Upper lobe of right lung (tissue), 1 donor: ENCODE results near the gene ANTXR2. TPM values are rescaled to one million over a fixed set of nuclear protein-coding genes. Genes with fewer than 3 reads are reported as not detected.

Experiments
- ATAC-seq: fragments of 200-7000 bp; cut with Tn5 transposase; one replicate; pipeline ENCODE4 v1.9.1; 2020; ENCODE audit warnings: mild to moderate bottlenecking, moderate library complexity
- DNase-seq: peaks from one replicate; pipeline ENCODE4 v3.0.0-alpha.2; 2020
- H3K27ac ChIP-seq: fragments of 200-600 bp; one replicate; pipeline ENCODE4 v1.8.0; 2022
- H3K27me3 ChIP-seq: fragments of 200-600 bp; one replicate; pipeline ENCODE4 v1.8.0; 2022; ENCODE audit warnings: mild to moderate bottlenecking
- H3K36me3 ChIP-seq: fragments of 200-600 bp; one replicate; pipeline ENCODE4 v1.8.0; 2022
- H3K4me1 ChIP-seq: fragments of 200-600 bp; one replicate; pipeline ENCODE4 v1.8.0; 2022
- H3K4me3 ChIP-seq: fragments of 200-600 bp; one replicate; pipeline ENCODE4 v1.8.0; 2022; ENCODE audit warnings: mild to moderate bottlenecking
- H3K9me3 ChIP-seq: fragments of 200-600 bp; one replicate; pipeline ENCODE4 v1.8.0; 2022
- CTCF ChIP-seq: fragments of 200-600 bp; IDR thresholded peaks from one replicate; pipeline ENCODE4 v1.8.0; 2022; ENCODE audit warnings: antibody characterized with exemption
- intact Hi-C: fragments of 100-400 bp; cut with DNase I; formaldehyde crosslinking; loops from one replicate; pipeline ENCODE4 v1.11.0; 2022
- total RNA-seq: library from RNA; stranded (reverse); fragmentation: NEBNext Ultra II Directional; extraction: Animal tissue kit (Norgen Biotek cat#: 25700); gene quantifications from one replicate; pipeline ENCODE4 v1.2.1, GENCODE V29; 2021
- donor health status: DM: no; HTN: yes; CAD: no; lungs with severe emphysema.

Gene ANTXR2
- total RNA-seq, 1 donor from 2014 or later, result 67.4 TPM

GRCh38 chr4:80113615-80114014 lies 40.6 kb upstream of the ANTXR2 start:
- Histone ChIP-seq H3K4me3 (no peak overlapping the region), H3K36me3 (no peaks in the 10 kb centered on the region), H3K9me3 (no peaks in the 10 kb centered on the region), H3K4me1 (no peaks in the 10 kb centered on the region), H3K27me3 (no peaks in the 10 kb centered on the region), H3K27ac (no peak overlapping the region)
- intact Hi-C loops, result no loop called here
- DNase-seq (no peak), ATAC-seq (no peak)
- TF ChIP-seq CTCF, result no peak

DNA sequence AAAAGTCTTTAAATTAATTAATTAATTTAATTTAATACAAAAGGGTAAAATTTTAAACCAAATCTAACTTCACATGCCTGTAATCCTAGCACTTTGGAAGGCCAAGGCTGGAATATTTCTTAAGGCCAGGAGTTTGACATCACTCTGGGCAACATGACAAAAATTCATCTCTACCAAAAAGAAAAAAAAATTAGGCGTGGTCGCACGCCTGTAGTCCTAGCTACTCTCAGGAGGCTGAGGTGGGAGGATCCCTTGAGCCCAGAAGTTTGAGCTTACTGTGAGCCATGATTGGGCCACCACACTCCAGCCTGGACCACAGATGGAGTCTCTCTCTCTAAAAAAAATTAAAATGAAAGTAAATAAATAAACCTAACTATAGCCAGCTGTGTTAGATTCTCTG lies 39.2 kb upstream of the ANTXR2 start:
- Histone ChIP-seq H3K4me3 (no peak overlapping the region), H3K4me1 (no peaks in the 10 kb centered on the region), H3K9me3 (no peaks in the 10 kb centered on the region), H3K27me3 (no peaks in the 10 kb centered on the region), H3K27ac (no peak overlapping the region), H3K36me3 (no peaks in the 10 kb centered on the region)
- DNase-seq (no peak), ATAC-seq (no peak)
- intact Hi-C loops, result no loop called here
- no peak for TF ChIP-seq CTCF

DNA sequence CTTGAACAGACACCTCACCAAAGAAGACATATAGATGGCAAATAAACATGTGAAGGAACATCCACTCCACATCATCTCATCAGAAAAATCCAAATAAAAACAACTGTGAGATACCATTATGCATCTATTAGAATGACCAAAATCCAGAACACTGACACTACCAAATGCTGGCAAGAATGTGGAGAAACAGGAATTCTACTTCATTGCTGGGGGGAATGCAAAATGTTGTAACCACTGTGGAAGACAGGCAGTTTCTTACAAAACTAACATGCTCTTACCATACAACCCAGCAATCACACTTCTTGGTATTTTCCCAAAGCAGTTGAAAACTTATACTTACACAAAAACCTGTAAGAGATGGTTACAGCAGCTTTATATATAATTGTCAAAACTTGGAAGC lies 38.2 kb upstream of the ANTXR2 start:
- Histone ChIP-seq H3K9me3 (no peaks in the 10 kb centered on the region), H3K4me1 (no peaks in the 10 kb centered on the region), H3K36me3 (no peaks in the 10 kb centered on the region), H3K27me3 (no peaks in the 10 kb centered on the region), H3K27ac (no peak overlapping the region), H3K4me3 (no peak overlapping the region)
- no peak for TF ChIP-seq CTCF
- DNase-seq (no peak), ATAC-seq (no peak)
- intact Hi-C loops, result no loop called here

GRCh38 chr4:80107374-80107773 lies 34.3 kb upstream of the ANTXR2 start:
- no peaks in the 10 kb centered on the region for H3K4me1 ChIP-seq
- no peak overlapping the region for H3K4me3 ChIP-seq
- no peaks in the 10 kb centered on the region for H3K36me3 ChIP-seq
- intact Hi-C loops, result no loop called here
- H3K27ac ChIP-seq, result no peak overlapping the region
- H3K27me3 ChIP-seq, result no peaks in the 10 kb centered on the region
- DNase-seq (no peak), ATAC-seq (no peak)
- TF ChIP-seq CTCF, result no peak
- no peaks in the 10 kb centered on the region for H3K9me3 ChIP-seq

GRCh38 chr4:80104927-80105326 lies 31.9 kb upstream of the ANTXR2 start:
- H3K36me3 ChIP-seq, result no peaks in the 10 kb centered on the region
- intact Hi-C loops, result no loop called here
- H3K27ac ChIP-seq, result no peak overlapping the region
- H3K4me1 ChIP-seq, result no peaks in the 10 kb centered on the region
- no peaks in the 10 kb centered on the region for H3K9me3 ChIP-seq
- no peak for ATAC-seq
- no peak for DNase-seq
- no peak overlapping the region for H3K4me3 ChIP-seq
- TF ChIP-seq CTCF, result no peak
- H3K27me3 ChIP-seq, result no peaks in the 10 kb centered on the region

DNA sequence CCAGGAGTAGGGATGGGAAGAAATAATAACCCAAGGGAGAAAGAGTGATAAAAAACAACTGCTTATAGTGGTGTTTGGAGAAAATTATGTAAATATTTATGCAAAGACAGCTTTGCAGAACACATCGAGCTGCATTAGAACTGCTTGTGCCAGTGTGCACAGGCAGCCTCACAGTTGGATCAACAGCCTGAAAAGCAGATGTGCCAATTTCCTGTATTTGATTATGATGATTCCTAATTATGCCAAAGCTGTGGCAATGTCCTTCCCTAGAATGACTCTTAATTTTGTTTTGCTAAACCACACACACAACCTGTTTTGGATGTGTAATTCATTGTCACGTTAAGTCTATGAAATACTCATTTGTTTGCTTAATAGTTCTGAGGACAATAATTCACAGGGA lies 30.6 kb upstream of the ANTXR2 start:
- Histone ChIP-seq H3K9me3 (no peaks in the 10 kb centered on the region), H3K36me3 (no peaks in the 10 kb centered on the region), H3K27me3 (no peaks in the 10 kb centered on the region), H3K4me3 (no peak overlapping the region), H3K27ac (no peak overlapping the region), H3K4me1 (no peaks in the 10 kb centered on the region)
- ATAC-seq, result no peak
- no peak for DNase-seq
- intact Hi-C loops, result no loop called here
- no peak for TF ChIP-seq CTCF
